Thyroid gland (tissue), 4 donors: ENCODE results near the gene JKAMP. TPM values are rescaled to one million over a fixed set of nuclear protein-coding genes. Genes with fewer than 3 reads are reported as not detected.

Experiments
- DNase-seq, 2 donors: peaks; one replicate each; pipeline ENCODE4 v3.0.0-alpha.2; 2019
- H3K27ac ChIP-seq, 3 donors: fragments of 200-600 bp; sonication (generic); 1 replicate in 2 of 3; 2 replicates in 1 of 3; pipeline ENCODE4 v1.5.1; 2016 to 2019; ENCODE audit warnings: mild to moderate bottlenecking in 1 of 3, moderate library complexity in 1 of 3
- H3K27me3 ChIP-seq: fragments of 200-600 bp; sonication (generic); one replicate; pipeline ENCODE4 v1.5.1; 2019
- H3K36me3 ChIP-seq, 2 donors: fragments of 200-600 bp; sonication (generic); one replicate each; pipeline ENCODE4 v1.5.1; 2016 to 2019
- H3K4me1 ChIP-seq, 2 donors: fragments of 200-600 bp; sonication (generic); one replicate each; pipeline ENCODE4 v1.5.1; 2017 to 2019
- H3K4me3 ChIP-seq, 3 donors: fragments of 200-600 bp; sonication (generic); replicated peaks in 1 of 3; 1 replicate in 2 of 3; 2 replicates in 1 of 3; pipeline ENCODE4 v1.5.1; 2016; ENCODE audit warnings: mild to moderate bottlenecking in 1 of 3
- H3K9me3 ChIP-seq: fragments of 200-600 bp; sonication (generic); one replicate; pipeline ENCODE4 v1.5.1; 2017
- CTCF ChIP-seq, 6 experiments: fragments of 200-600 bp in 3 of 6; fragments of 450-650 bp in 3 of 6; sonication (generic) in 3 of 6; IDR thresholded peaks; one replicate each; pipeline ENCODE4 v1.5.1; 2016 to 2019; ENCODE audit warnings: antibody characterized with exemption in 6 of 6, mild to moderate bottlenecking in 2 of 6, inconsistent platforms in 1 of 6, moderate library complexity in 1 of 6
- POLR2A ChIP-seq, 2 donors: fragments of 450-650 bp; IDR thresholded peaks; one replicate each; pipeline ENCODE4 v1.6.1; 2017; ENCODE audit warnings: antibody characterized with exemption in 2 of 2, mild to moderate bottlenecking in 2 of 2, moderate library complexity in 1 of 2
- WGBS, 2 donors: methylation state at CpG; one replicate each; pipeline ENCODE4 v1.1.5; 2017; 5-methylcytosine and 5-hydroxymethylcytosine counted together
- intact Hi-C: fragments of 100-400 bp; cut with DNase I; formaldehyde crosslinking; loops from one replicate; pipeline ENCODE4 v1.15.1; 2023
- total RNA-seq, 4 donors: library from RNA; depleted of rRNA; stranded (reverse); fragments of >200 nt; gene quantifications; one replicate each; pipeline ENCODE4 v1.2.3, GENCODE V29; 2016

Gene JKAMP
- total RNA-seq, 4 donors from 2014 or later, result 67.9 to 85.7 (median 75.5) TPM

GRCh38 chr14:59478540-59478939, 5.8 kb upstream of the JKAMP start:
- H3K4me1 ChIP-seq, result peaks cover 17 to 21% of the 10 kb centered on the region in 2 donors

GRCh38 chr14:59480166-59480565, 4.2 kb upstream of the JKAMP start:
- Histone ChIP-seq H3K9me3 (no peaks in the 10 kb centered on the region), H3K36me3 (peaks cover 9 to 12% of the 10 kb centered on the region in 2 donors), H3K27me3 (no peaks in the 10 kb centered on the region), H3K4me3 (no peak overlapping the region), H3K27ac (no peak overlapping the region), H3K4me1 (peaks cover 17 to 22% of the 10 kb centered on the region in 2 donors)
- TF ChIP-seq POLR2A (IDR thresholded peaks at IDR 0.05) (no peak), CTCF (IDR thresholded peaks at IDR 0.05) (no peak)
- no peak for DNase-seq
- intact Hi-C loops, result no loop called here
- WGBS, 2 donors, result 48 to 67% methylated on average over 1 of the region's 1 CpG

More at GRCh38 chr14:59478540-59478939, 5.8 kb upstream of the JKAMP start:
- no peak overlapping the region for H3K4me3 ChIP-seq
- no peak for TF ChIP-seq POLR2A (IDR thresholded peaks at IDR 0.05)
- TF ChIP-seq CTCF (IDR thresholded peaks at IDR 0.05), result no peak
- 95 to 97% methylated on average over 3 of the region's 3 CpGs for WGBS, 2 donors
- intact Hi-C loops, result no loop called here
- DNase-seq, result no peak
- no peak overlapping the region for H3K27ac ChIP-seq
- H3K36me3 ChIP-seq, result peaks cover 21 to 23% of the 10 kb centered on the region in 2 donors
- no peaks in the 10 kb centered on the region for H3K27me3 ChIP-seq
- H3K9me3 ChIP-seq, result no peaks in the 10 kb centered on the region

GRCh38 chr14:59481407-59481806, 2.9 kb upstream of the JKAMP start:
- no peak overlapping the region for H3K4me3 ChIP-seq
- intact Hi-C loops, result no loop called here
- TF ChIP-seq CTCF (IDR thresholded peaks at IDR 0.05) (no peak), POLR2A (IDR thresholded peaks at IDR 0.05) (no peak)
- WGBS, 2 donors, result 99% methylated on average over 2 of the region's 2 CpGs
- H3K27me3 ChIP-seq, result no peaks in the 10 kb centered on the region
- H3K27ac ChIP-seq, result peak overlapping the region in 2 of 3 donors; percentile 11 to 80
- no peak for DNase-seq
- H3K9me3 ChIP-seq, result no peaks in the 10 kb centered on the region
- peaks cover 0 to 9% of the 10 kb centered on the region in 2 donors for H3K36me3 ChIP-seq
- peaks cover 29 to 32% of the 10 kb centered on the region in 2 donors for H3K4me1 ChIP-seq

GRCh38 chr14:59481871-59482540, 2.3 kb upstream of the JKAMP start:
- Histone ChIP-seq H3K27me3 (no peaks in the 10 kb centered on the region), H3K36me3 (peaks cover 0 to 9% of the 10 kb centered on the region in 2 donors), H3K27ac (peak overlapping the region; percentile 80 to 94 (median 92)), H3K9me3 (no peaks in the 10 kb centered on the region), H3K4me1 (peaks cover 29 to 32% of the 10 kb centered on the region in 2 donors), H3K4me3 (peak overlapping the region in 1 of 3 donors; percentile 89)
- no peak for TF ChIP-seq POLR2A (IDR thresholded peaks at IDR 0.05)
- TF ChIP-seq CTCF (IDR thresholded peaks at IDR 0.05), result no peak
- DNase-seq, result no peak
- intact Hi-C loops, result no loop called here
- WGBS, 2 donors, result 52 to 57% methylated on average over 2 of the region's 2 CpGs

GRCh38 chr14:59482541-59483331, 1.6 kb upstream of the JKAMP start:
- 72 to 73% methylated on average over 6 of the region's 6 CpGs for WGBS, 2 donors
- intact Hi-C loops, result no loop called here
- no peaks in the 10 kb centered on the region for H3K27me3 ChIP-seq
- H3K4me3 ChIP-seq, result peak overlapping the region; percentile 77 to 95 (median 89)
- DNase-seq, result peak; percentile 62 to 71
- H3K4me1 ChIP-seq, result peaks cover 29 to 32% of the 10 kb centered on the region in 2 donors
- no peaks in the 10 kb centered on the region for H3K9me3 ChIP-seq
- H3K36me3 ChIP-seq, result peaks cover 0 to 9% of the 10 kb centered on the region in 2 donors
- TF ChIP-seq POLR2A (IDR thresholded peaks at IDR 0.05), result peak in 1 of 2 donors; percentile 33
- TF ChIP-seq CTCF (IDR thresholded peaks at IDR 0.05), result no peak
- H3K27ac ChIP-seq, result peak overlapping the region; percentile 80 to 94 (median 92)
